Transverse colon (tissue), 4 donors: ENCODE measurements around the gene SOCS1. TPM values are rescaled to one million over a fixed set of nuclear protein-coding genes. Genes with fewer than 3 reads are reported as not detected.

Experiments used
- DNase-seq: peaks from one replicate; pipeline ENCODE4 v3.0.0-alpha.2; 2019
- H3K27ac ChIP-seq, 4 donors: fragments of 200-600 bp; sonication (generic); 2 replicates each; pipeline ENCODE4 v1.5.1; 2016 to 2018; ENCODE audit warnings: inconsistent platforms in 4 of 4
- H3K27me3 ChIP-seq: fragments of 200-600 bp; sonication (generic); 2 replicates; pipeline ENCODE4 v1.5.1; 2017; ENCODE audit warnings: inconsistent platforms
- H3K36me3 ChIP-seq, 4 donors: fragments of 200-600 bp; sonication (generic); 2 replicates each; pipeline ENCODE4 v1.5.1; 2017 to 2019; ENCODE audit warnings: inconsistent platforms in 4 of 4
- H3K4me1 ChIP-seq, 4 donors: fragments of 200-600 bp; sonication (generic); 2 replicates each; pipeline ENCODE4 v1.5.1; 2017 to 2020; ENCODE audit warnings: inconsistent platforms in 4 of 4
- H3K4me3 ChIP-seq, 4 donors: fragments of 200-600 bp; sonication (generic); 1 replicate in 1 of 4; 2 replicates in 3 of 4; pipeline versions ENCODE4 v1.5.1 to v1.6.1; 2017 to 2019; ENCODE audit warnings: inconsistent platforms in 4 of 4
- H3K9me3 ChIP-seq, 2 donors: fragments of 200-600 bp; sonication (generic); 2 replicates each; pipeline ENCODE4 v1.5.1; 2017 to 2019; ENCODE audit warnings: inconsistent platforms in 2 of 2
- CTCF ChIP-seq, 5 experiments: fragments of 200-600 bp in 3 of 5; fragments of 450-650 bp in 2 of 5; sonication (generic) in 3 of 5; IDR thresholded peaks; 1 replicate in 2 of 5; 2 replicates in 3 of 5; pipeline ENCODE4 v1.5.1; 2016 to 2017; ENCODE audit warnings: antibody characterized with exemption in 5 of 5, inconsistent platforms in 3 of 5, mild to moderate bottlenecking in 2 of 5, moderate library complexity in 1 of 5
- EP300 ChIP-seq: sonication (generic); formaldehyde crosslinking; IDR thresholded peaks from one replicate; pipeline ENCODE4 v1.6.1; 2017; ENCODE audit warnings: antibody characterized with exemption, low read depth
- POLR2A ChIP-seq: fragments of 450-650 bp; IDR thresholded peaks from one replicate; pipeline ENCODE4 v1.6.1; 2016; ENCODE audit warnings: antibody characterized with exemption, mild to moderate bottlenecking, moderate library complexity
- POLR2AphosphoS5 ChIP-seq, 3 donors: sonication (generic); formaldehyde crosslinking; IDR thresholded peaks; one replicate each; pipeline ENCODE4 v1.6.1; 2016; ENCODE audit warnings: antibody characterized with exemption in 3 of 3
- WGBS, 2 donors: methylation state at CpG; one replicate each; pipeline ENCODE4 v1.1.5; 2018; ENCODE audit warnings: low coverage in 1 of 2; 5-methylcytosine and 5-hydroxymethylcytosine counted together
- in situ Hi-C, 4 donors: fragments of 200-750 bp; cut with MboI; loops; one replicate each; pipeline versions ENCODE4 v1.15.0 to v1.15.1; 2017; ENCODE audit warnings: low sequenced_read_pairs in 3 of 4, low pct_ligation_motif_present in 1 of 4, low pct_unique_long_range_greater_than_20kb in 1 of 4
- intact Hi-C: fragments of 100-400 bp; cut with DNase I; formaldehyde crosslinking; loops from one replicate; pipeline ENCODE4 v1.15.1; 2023; ENCODE audit warnings: low total_unique reads
- total RNA-seq, 4 donors: library from RNA; depleted of rRNA; stranded (reverse); fragments of >200 nt; gene quantifications; one replicate each; pipeline ENCODE4 v1.1.0, GENCODE V29; 2016

SOCS1 gene
- total RNA-seq, 4 donors from 2014 or later, result 2.2 to 17.6 (median 10.8) TPM

GRCh38 chr16:11242658-11243057 is 13.3 kb downstream of the SOCS1 start:
- DNase-seq, result no peak

DNA sequence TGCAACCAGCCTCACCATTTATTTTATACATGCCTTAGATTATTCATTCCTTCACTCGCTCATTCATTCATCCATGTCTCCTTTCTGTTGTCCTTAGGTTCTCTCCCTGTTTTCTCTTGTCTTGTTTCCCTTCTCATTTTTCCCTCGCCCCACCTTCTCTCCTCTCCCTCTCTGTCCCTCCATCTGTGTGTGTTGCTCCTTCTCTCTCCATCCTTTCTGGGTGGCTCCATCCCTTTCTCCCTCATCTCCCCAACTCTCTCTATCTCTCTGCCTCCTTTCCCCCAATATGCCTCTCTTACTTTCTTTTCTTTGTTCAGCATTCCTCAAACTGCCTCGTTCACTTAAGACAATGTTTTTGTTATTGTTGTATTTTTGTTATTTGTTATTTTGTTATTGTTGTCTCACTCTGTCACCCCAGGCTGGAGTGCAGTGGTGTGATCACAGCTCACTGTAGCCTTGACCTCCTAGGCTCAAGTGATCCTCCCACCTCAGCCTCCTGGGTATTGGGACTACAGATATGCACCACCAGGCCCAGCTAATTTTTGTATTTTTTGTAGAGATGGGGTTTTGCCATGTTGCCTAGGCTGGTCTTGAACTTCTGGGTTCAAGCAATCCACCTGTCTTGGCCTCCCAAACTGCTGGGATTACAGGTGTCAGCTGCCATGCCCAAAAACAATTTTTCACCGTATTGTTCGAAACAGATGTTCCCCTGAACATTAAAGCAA is 14.4 kb downstream of the SOCS1 start:
- Histone ChIP-seq H3K27ac (no peak overlapping the region), H3K36me3 (no peaks in the 10 kb centered on the region), H3K4me1 (no peaks in the 10 kb centered on the region), H3K9me3 (no peaks in the 10 kb centered on the region), H3K4me3 (no peak overlapping the region), H3K27me3 (no peaks in the 10 kb centered on the region)
- intact Hi-C loops, result no loop called here
- TF ChIP-seq POLR2AphosphoS5 (IDR thresholded peaks at IDR 0.05) (no peak), POLR2A (no peak), CTCF (IDR thresholded peaks at IDR 0.05) (no peak), EP300 (no peak)
- no peak for DNase-seq
- in situ Hi-C loops, result no loop called here
- WGBS, 2 donors, result 87 to 93% methylated on average over 5 of the region's 5 CpGs

More at GRCh38 chr16:11242658-11243057, 13.3 kb downstream of the SOCS1 start:
- no peaks in the 10 kb centered on the region for H3K9me3 ChIP-seq
- no peaks in the 10 kb centered on the region for H3K36me3 ChIP-seq
- TF ChIP-seq POLR2A, result no peak
- TF ChIP-seq CTCF (IDR thresholded peaks at IDR 0.05), result no peak
- TF ChIP-seq EP300, result no peak
- no peak for TF ChIP-seq POLR2AphosphoS5 (IDR thresholded peaks at IDR 0.05)
- intact Hi-C loops, result no loop called here
- WGBS, 2 donors, result 83 to 85% methylated on average over 11 to 12 of the region's 12 CpGs
- H3K27ac ChIP-seq, result no peak overlapping the region
- no peaks in the 10 kb centered on the region for H3K4me1 ChIP-seq
- H3K4me3 ChIP-seq, result no peak overlapping the region
- H3K27me3 ChIP-seq, result no peaks in the 10 kb centered on the region
- in situ Hi-C loops, result no loop called here

DNA sequence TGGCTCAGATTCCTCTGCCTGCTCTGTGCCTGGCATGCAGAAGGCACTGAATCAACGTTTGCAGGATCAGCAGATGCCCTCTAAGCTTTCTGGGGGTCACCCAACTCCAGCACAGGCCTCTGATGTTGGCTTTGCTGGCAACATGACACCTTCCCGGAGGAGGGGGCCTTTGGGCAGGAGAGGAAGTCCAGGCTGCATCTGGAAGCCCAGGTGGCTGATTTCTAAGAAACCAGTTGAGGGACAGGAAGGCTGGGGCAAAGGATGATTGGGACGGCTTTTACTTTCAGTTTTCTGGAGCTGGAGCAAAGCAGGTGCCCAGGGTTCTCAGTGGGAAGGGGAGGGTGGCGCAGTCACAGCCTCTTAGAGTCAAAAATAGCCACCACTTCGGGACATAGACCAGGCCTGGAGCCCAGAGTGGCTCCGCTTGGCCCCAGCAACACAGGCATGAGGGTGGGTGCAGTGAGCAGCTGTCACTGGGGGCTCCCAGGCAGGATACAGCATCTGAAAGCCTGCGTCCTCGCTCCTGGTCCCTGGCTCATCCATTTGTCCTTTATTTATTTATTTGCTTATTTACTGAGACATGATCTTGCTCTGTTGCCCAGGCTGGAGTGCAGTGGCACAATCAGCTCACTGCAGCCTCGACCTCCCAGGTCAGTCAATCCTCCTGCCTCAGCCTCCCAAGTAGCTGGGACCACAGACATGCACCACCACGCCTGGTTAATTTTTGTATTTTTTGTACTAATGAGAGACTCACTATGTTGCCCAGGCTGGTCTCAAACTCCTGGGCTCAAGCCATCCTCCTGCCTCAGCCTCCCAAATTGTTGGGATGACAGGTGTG is 15.1 kb downstream of the SOCS1 start:
- H3K4me3 ChIP-seq, result no peak overlapping the region
- H3K36me3 ChIP-seq, result no peaks in the 10 kb centered on the region
- peaks cover 0 to 3% (median 1%) of the 10 kb centered on the region in 4 donors for H3K4me1 ChIP-seq
- H3K27ac ChIP-seq, result no peak overlapping the region
- no peaks in the 10 kb centered on the region for H3K9me3 ChIP-seq
- DNase-seq, result no peak
- intact Hi-C loops, result no loop called here
- 71% methylated on average over 10 of the region's 10 CpGs; no CpG with 5 or more reads in 1 of the 2 donors for WGBS, 2 donors
- no peak for TF ChIP-seq POLR2AphosphoS5 (IDR thresholded peaks at IDR 0.05)
- no peak for TF ChIP-seq EP300
- no peak for TF ChIP-seq CTCF (IDR thresholded peaks at IDR 0.05)
- no peaks in the 10 kb centered on the region for H3K27me3 ChIP-seq
- in situ Hi-C loops, result no loop called here
